Subcutaneous abdominal adipose tissue (tissue), 5 donors: ENCODE data around the gene MMP2.

ENCODE experiments used
- H3K27ac ChIP-seq: one replicate; pipeline ENCODE4 v1.7.0; 2013; ENCODE audit warnings: low read depth, mild to moderate bottlenecking, inconsistent platforms, low read length, moderate library complexity
- H3K27me3 ChIP-seq, 5 donors: one replicate each; pipeline ENCODE4 v1.7.0; 2013; ENCODE audit warnings: low read length in 5 of 5, inconsistent platforms in 1 of 5; ENCODE audit not compliant: control insufficient read depth in 5 of 5, insufficient read depth in 4 of 5
- H3K36me3 ChIP-seq, 5 donors: one replicate each; pipeline ENCODE4 v1.7.0; 2013; ENCODE audit warnings: low read length in 5 of 5; ENCODE audit not compliant: control insufficient read depth in 5 of 5, insufficient read depth in 5 of 5
- H3K4me1 ChIP-seq, 5 donors: one replicate each; pipeline ENCODE4 v1.7.0; 2013; ENCODE audit warnings: low read length in 5 of 5, mild to moderate bottlenecking in 3 of 5, moderate library complexity in 1 of 5; ENCODE audit not compliant: control insufficient read depth in 5 of 5, insufficient read depth in 5 of 5
- H3K4me3 ChIP-seq, 5 donors: one replicate each; pipeline ENCODE4 v1.7.0; 2013; ENCODE audit warnings: low read length in 5 of 5, low read depth in 1 of 5
- H3K9ac ChIP-seq, 5 donors: one replicate each; pipeline ENCODE4 v1.7.0; 2013; ENCODE audit warnings: low read length in 5 of 5, mild to moderate bottlenecking in 4 of 5, moderate library complexity in 3 of 5
- H3K9me3 ChIP-seq, 5 donors: one replicate each; pipeline ENCODE4 v1.7.0; 2013; ENCODE audit warnings: low read length in 5 of 5; ENCODE audit not compliant: control insufficient read depth in 5 of 5
- donor health status: healthy.
- donor health status: healthy.
- donor health status: healthy.
- donor health status: healthy.
- donor health status: healthy.

Gene MMP2

GRCh38 chr16:55466209-55466608, 12.8 kb upstream of the MMP2 start:
- no peaks in the 10 kb centered on the region for H3K9me3 ChIP-seq
- H3K36me3 ChIP-seq: no peaks in the 10 kb centered on the region
- H3K27ac ChIP-seq: no peak overlapping the region
- peaks cover 0 to 4% (median 0%) of the 10 kb centered on the region in 5 donors for H3K27me3 ChIP-seq
- no peak overlapping the region for H3K9ac ChIP-seq
- peaks cover 8 to 19% (median 13%) of the 10 kb centered on the region in 5 donors for H3K4me1 ChIP-seq
- no peak overlapping the region for H3K4me3 ChIP-seq

GRCh38 chr16:55467898-55468297, 11.1 kb upstream of the MMP2 start:
- Histone ChIP-seq H3K4me3 (no peak overlapping the region), H3K36me3 (no peaks in the 10 kb centered on the region), H3K27me3 (peaks cover 0 to 4% (median 0%) of the 10 kb centered on the region in 5 donors), H3K9ac (no peak overlapping the region), H3K9me3 (no peaks in the 10 kb centered on the region), H3K4me1 (peaks cover 8 to 25% (median 22%) of the 10 kb centered on the region in 5 donors), H3K27ac (no peak overlapping the region)

- H3K9me3 ChIP-seq: no peaks in the 10 kb centered on the region
- H3K27me3 ChIP-seq: peaks cover 0 to 4% (median 0%) of the 10 kb centered on the region in 5 donors
- H3K27ac ChIP-seq: no peak overlapping the region
- H3K36me3 ChIP-seq: no peaks in the 10 kb centered on the region
- no peak overlapping the region for H3K9ac ChIP-seq
- H3K4me3 ChIP-seq: no peak overlapping the region
- peaks cover 8 to 25% (median 22%) of the 10 kb centered on the region in 5 donors for H3K4me1 ChIP-seq
Measured at GRCh38 chr16:55468352-55468990, 10.5 kb upstream of the MMP2 start.

- Histone ChIP-seq H3K27ac (peak overlapping the region; percentile 67), H3K9me3 (no peaks in the 10 kb centered on the region), H3K4me1 (peaks cover 9 to 25% (median 24%) of the 10 kb centered on the region in 5 donors), H3K36me3 (no peaks in the 10 kb centered on the region), H3K4me3 (no peak overlapping the region), H3K9ac (peak overlapping the region in 1 of 5 donors; percentile 24), H3K27me3 (peaks cover 0 to 4% (median 0%) of the 10 kb centered on the region in 5 donors)
Measured at GRCh38 chr16:55469821-55470532, 9.0 kb upstream of the MMP2 start.

- Histone ChIP-seq H3K4me3 (no peak overlapping the region), H3K27ac (peak overlapping the region; percentile 67), H3K27me3 (peaks cover 0 to 4% (median 0%) of the 10 kb centered on the region in 5 donors), H3K9me3 (no peaks in the 10 kb centered on the region), H3K36me3 (no peaks in the 10 kb centered on the region), H3K9ac (peak overlapping the region in 2 of 5 donors; percentile 3 to 39), H3K4me1 (peaks cover 14 to 32% (median 28%) of the 10 kb centered on the region in 5 donors)
Measured at GRCh38 chr16:55470533-55471371, 8.2 kb upstream of the MMP2 start.

- peak overlapping the region; percentile 67 for H3K27ac ChIP-seq
Measured at GRCh38 chr16:55471448-55472097, 7.4 kb upstream of the MMP2 start.

GRCh38 chr16:55473587-55473986, 5.4 kb upstream of the MMP2 start:
- Histone ChIP-seq H3K9ac (no peak overlapping the region), H3K4me1 (peaks cover 15 to 51% (median 43%) of the 10 kb centered on the region in 5 donors)

More at GRCh38 chr16:55471448-55472097, 7.4 kb upstream of the MMP2 start:
- no peaks in the 10 kb centered on the region for H3K9me3 ChIP-seq
- peaks cover 14 to 40% (median 34%) of the 10 kb centered on the region in 5 donors for H3K4me1 ChIP-seq
- H3K36me3 ChIP-seq: no peaks in the 10 kb centered on the region
- H3K27me3 ChIP-seq: peaks cover 0 to 4% (median 0%) of the 10 kb centered on the region in 5 donors
- no peak overlapping the region for H3K4me3 ChIP-seq
- no peak overlapping the region for H3K9ac ChIP-seq

GRCh38 chr16:55474821-55475220, 4.2 kb upstream of the MMP2 start:
- Histone ChIP-seq H3K9ac (no peak overlapping the region), H3K4me3 (no peak overlapping the region), H3K9me3 (no peaks in the 10 kb centered on the region), H3K27ac (peak overlapping the region; percentile 27), H3K27me3 (peaks cover 0 to 10% (median 0%) of the 10 kb centered on the region in 5 donors), H3K4me1 (peaks cover 15 to 59% (median 52%) of the 10 kb centered on the region in 5 donors), H3K36me3 (no peaks in the 10 kb centered on the region)

More at GRCh38 chr16:55473587-55473986, 5.4 kb upstream of the MMP2 start:
- no peak overlapping the region for H3K27ac ChIP-seq
- peaks cover 0 to 2% (median 0%) of the 10 kb centered on the region in 5 donors for H3K27me3 ChIP-seq
- H3K4me3 ChIP-seq: no peak overlapping the region
- no peaks in the 10 kb centered on the region for H3K9me3 ChIP-seq
- H3K36me3 ChIP-seq: no peaks in the 10 kb centered on the region

- peaks cover 11 to 63% (median 53%) of the 10 kb centered on the region in 5 donors for H3K4me1 ChIP-seq
- no peak overlapping the region for H3K9ac ChIP-seq
- H3K4me3 ChIP-seq: peak overlapping the region in 1 of 5 donors; percentile 14
- no peaks in the 10 kb centered on the region for H3K9me3 ChIP-seq
- peaks cover 0 to 13% (median 3%) of the 10 kb centered on the region in 5 donors for H3K27me3 ChIP-seq
- no peaks in the 10 kb centered on the region for H3K36me3 ChIP-seq
- H3K27ac ChIP-seq: peak overlapping the region; percentile 51
Measured at GRCh38 chr16:55475919-55476318, 3.1 kb upstream of the MMP2 start.
